IMR-90 (cell line): ENCODE results near the gene NCAPG2. TPM values are rescaled to one million over a fixed set of nuclear protein-coding genes. Genes with fewer than 3 reads are reported as not detected.

ENCODE experiments used
- ATAC-seq: fragments of 200-7000 bp; cut with Tn5 transposase; 2 replicates; pipeline ENCODE4 v1.9.1; 2020; ENCODE audit warnings: low read depth, mild to moderate bottlenecking, moderate library complexity
- BruUV-seq: library from RNA; stranded (reverse); fragments of 400-500 nt; replicated peaks from 2 replicates; lab custom pipeline; 2021; lab: Mats Ljungman, UMichigan
- CTCF ChIA-PET: fragments of 300-600 bp; formaldehyde crosslinking; extraction: SDS; loops from one replicate; lab custom pipeline; 2021; ENCODE audit warnings: antibody characterized with exemption; lab: Yijun Ruan, JAX
- POLR2A ChIA-PET: fragments of 300-600 bp; sonication (Branson Sonifier 250); formaldehyde crosslinking; loops from one replicate; lab custom pipeline; 2022; ENCODE audit warnings: antibody characterized with exemption; ENCODE audit not compliant: unreplicated experiment; lab: Charles Lee
- DNase-seq: peaks from one replicate; pipeline ENCODE4 v3.0.0; 2013
- H2AFZ ChIP-seq: replicated peaks from 2 replicates; pipeline ENCODE3; 2013; ENCODE audit warnings: low read length, mild to moderate bottlenecking; ENCODE audit not compliant: poor library complexity
- H2AK5ac ChIP-seq: 2 replicates; pipeline ENCODE4 v1.6.1; 2013; ENCODE audit warnings: low read depth, low read length, inconsistent platforms
- H2AK9ac ChIP-seq: replicated peaks from 2 replicates; pipeline ENCODE3; 2013; ENCODE audit warnings: mild to moderate bottlenecking, low read depth, low read length, moderate library complexity; ENCODE audit not compliant: poor library complexity
- H2BK120ac ChIP-seq: 2 replicates; pipeline ENCODE4 v1.6.1; 2013; ENCODE audit warnings: low read depth, low read length, inconsistent platforms
- H2BK15ac ChIP-seq: 3 replicates; pipeline ENCODE4 v1.6.1; 2013; ENCODE audit warnings: low read depth, low read length, inconsistent platforms
- H2BK20ac ChIP-seq: 2 replicates; pipeline ENCODE4 v1.6.1; 2013; ENCODE audit warnings: low read depth, mild to moderate bottlenecking, inconsistent platforms, low read length, moderate library complexity
- H2BK5ac ChIP-seq: 2 replicates; pipeline ENCODE4 v1.6.1; 2013; ENCODE audit warnings: mild to moderate bottlenecking, low read depth, low read length, inconsistent platforms; ENCODE audit not compliant: poor library complexity, severe bottlenecking
- H3K14ac ChIP-seq: replicated peaks from 2 replicates; pipeline ENCODE4 v1.6.1; 2013; ENCODE audit warnings: low read depth, low read length, inconsistent platforms
- H3K18ac ChIP-seq: 2 replicates; pipeline ENCODE4 v1.6.1; 2013; ENCODE audit warnings: low read depth, low read length, control low read depth
- H3K23ac ChIP-seq: 2 replicates; pipeline ENCODE4 v1.6.1; 2013; ENCODE audit warnings: low read depth, low read length, inconsistent platforms
- H3K27ac ChIP-seq: 2 replicates; pipeline ENCODE4 v1.5.1; 2013; ENCODE audit warnings: mild to moderate bottlenecking, control low read depth, low read length; ENCODE audit not compliant: insufficient read depth
- H3K27me3 ChIP-seq: 2 replicates; pipeline ENCODE4 v1.6.1; 2013; ENCODE audit warnings: low read length; ENCODE audit not compliant: control insufficient read depth, insufficient read depth
- H3K36me3 ChIP-seq: 2 replicates; pipeline ENCODE4 v1.6.1; 2013; ENCODE audit warnings: low read length, mixed read lengths; ENCODE audit not compliant: control insufficient read depth, insufficient read depth
- H3K4ac ChIP-seq: 2 replicates; pipeline ENCODE4 v1.6.1; 2013; ENCODE audit warnings: low read depth, low read length, inconsistent platforms
- H3K4me1 ChIP-seq: 2 replicates; pipeline ENCODE4 v1.6.1; 2013; ENCODE audit warnings: low read length, mixed read lengths; ENCODE audit not compliant: control insufficient read depth, insufficient read depth
- H3K4me2 ChIP-seq: 2 replicates; pipeline ENCODE4 v1.6.1; 2013; ENCODE audit warnings: low read depth, mild to moderate bottlenecking, control low read depth, low read length, moderate library complexity
- H3K4me3 ChIP-seq: 2 replicates; pipeline ENCODE4 v1.5.1; 2013; ENCODE audit warnings: low read depth, mild to moderate bottlenecking, control low read depth, low read length, moderate library complexity; ENCODE audit not compliant: insufficient read depth
- H3K56ac ChIP-seq: 2 replicates; pipeline ENCODE4 v1.6.1; 2013; ENCODE audit warnings: low read length, inconsistent platforms; ENCODE audit not compliant: insufficient read depth; ENCODE audit errors: extremely low read depth
- H3K79me1 ChIP-seq, 2 experiments: 2 replicates each; pipeline ENCODE4 v1.6.1; 2013; ENCODE audit warnings: low read length in 2 of 2, inconsistent platforms in 1 of 2, low read depth in 1 of 2
- H3K9ac ChIP-seq: 2 replicates; pipeline ENCODE4 v1.6.1; 2013; ENCODE audit warnings: low read depth, low read length, control low read depth
- H3K9me1 ChIP-seq: 2 replicates; pipeline ENCODE4 v1.6.1; 2013; ENCODE audit warnings: low read length, inconsistent platforms; ENCODE audit not compliant: insufficient read depth
- H3K9me3 ChIP-seq: 2 replicates; pipeline ENCODE4 v1.6.1; 2013; ENCODE audit warnings: low read length; ENCODE audit not compliant: control insufficient read depth, insufficient read depth
- H4K20me1 ChIP-seq: 2 replicates; pipeline ENCODE4 v1.6.1; 2013; ENCODE audit warnings: low read length, inconsistent platforms; ENCODE audit not compliant: insufficient read depth
- H4K5ac ChIP-seq: 2 replicates; pipeline ENCODE4 v1.6.1; 2013; ENCODE audit warnings: mild to moderate bottlenecking, low read depth, low read length, control low read depth
- H4K8ac ChIP-seq, 2 experiments: 2 replicates each; pipeline ENCODE4 v1.6.1; 2013; ENCODE audit warnings: low read depth in 2 of 2, low read length in 2 of 2, control low read depth in 1 of 2, inconsistent platforms in 1 of 2
- H4K91ac ChIP-seq: 2 replicates; pipeline ENCODE4 v1.6.1; 2013; ENCODE audit warnings: low read depth, low read length, inconsistent platforms; ENCODE audit not compliant: insufficient read depth
- FOS ChIP-seq: fragments of 150-350 bp; IDR thresholded peaks from 2 replicates; pipeline ENCODE4 v1.6.1; 2016; ENCODE audit warnings: low read depth, low read length
- MXI1 ChIP-seq: IDR thresholded peaks from 2 replicates; pipeline ENCODE4 v1.6.1; 2012; ENCODE audit warnings: low read depth, mild to moderate bottlenecking, low read length, moderate library complexity, borderline replicate concordance
- NFE2L2 ChIP-seq: fragments of 150-350 bp; IDR thresholded peaks from 2 replicates; pipeline ENCODE4 v1.6.1; 2016; ENCODE audit warnings: low read depth, mild to moderate bottlenecking, low read length
- POLR2A ChIP-seq: IDR thresholded peaks from 2 replicates; pipeline ENCODE4 v1.6.1; 2012; ENCODE audit warnings: mild to moderate bottlenecking, low read depth, low read length
- RCOR1 ChIP-seq: IDR thresholded peaks from 2 replicates; pipeline ENCODE4 v1.6.1; 2012; ENCODE audit warnings: mild to moderate bottlenecking, low read length, improper control_type of control experiment; ENCODE audit not compliant: insufficient replicate concordance
- WGBS, 2 experiments: methylation state at CpG; one replicate each; pipeline versions ENCODE4 v1.1.5 to v1.1.7; 2013; ENCODE audit warnings: missing lambda C conversion rate in 2 of 2; ENCODE audit not compliant: insufficient read length in 1 of 2; ENCODE audit errors: extremely low coverage in 2 of 2; 5-methylcytosine and 5-hydroxymethylcytosine counted together
- dilution Hi-C: fragments of 300-500 bp; cut with HindIII; formaldehyde crosslinking; loops from one replicate; pipeline ENCODE4 v1.14.3; 2018; ENCODE audit warnings: low sequenced_read_pairs; ENCODE audit not compliant: unreplicated experiment
- in situ Hi-C: fragments of 300-500 bp; cut with MboI; formaldehyde crosslinking; loops from 3 replicates; pipeline ENCODE4 v1.14.3; 2019; ENCODE audit warnings: low sequenced_read_pairs, inconsistent platforms, mixed read lengths
- intact Hi-C: fragments of 100-400 bp; cut with micrococcal nuclease; formaldehyde crosslinking; loops from 2 replicates; pipeline ENCODE4 v1.10.0; 2022
- polyA plus RNA-seq, 3 experiments: library from polyadenylated mRNA; depleted of rRNA; stranded (reverse); fragments of >200 nt; gene quantifications; 2 replicates each; pipeline ENCODE4 v1.2.3, GENCODE V29; 2012; ENCODE audit warnings: low replicate concordance in 1 of 3
- total RNA-seq: library from RNA; depleted of rRNA; stranded (reverse); fragments of >200 nt; gene quantifications from 2 replicates; pipeline ENCODE4 v1.2.3, GENCODE V29; 2012
- TF ChIP-seq, protein P1 (sequence below): fragments of 150-350 bp; IDR thresholded peaks from 2 replicates; pipeline ENCODE4 v1.6.1; 2017; ENCODE audit warnings: mild to moderate bottlenecking, antibody characterized with exemption, low read length, low read depth

Gene NCAPG2
- total and polyA plus RNA-seq, 2 of the 4 experiments (the other 2 are of a cell fraction) = 25.6 to 25.8 TPM

DNA sequence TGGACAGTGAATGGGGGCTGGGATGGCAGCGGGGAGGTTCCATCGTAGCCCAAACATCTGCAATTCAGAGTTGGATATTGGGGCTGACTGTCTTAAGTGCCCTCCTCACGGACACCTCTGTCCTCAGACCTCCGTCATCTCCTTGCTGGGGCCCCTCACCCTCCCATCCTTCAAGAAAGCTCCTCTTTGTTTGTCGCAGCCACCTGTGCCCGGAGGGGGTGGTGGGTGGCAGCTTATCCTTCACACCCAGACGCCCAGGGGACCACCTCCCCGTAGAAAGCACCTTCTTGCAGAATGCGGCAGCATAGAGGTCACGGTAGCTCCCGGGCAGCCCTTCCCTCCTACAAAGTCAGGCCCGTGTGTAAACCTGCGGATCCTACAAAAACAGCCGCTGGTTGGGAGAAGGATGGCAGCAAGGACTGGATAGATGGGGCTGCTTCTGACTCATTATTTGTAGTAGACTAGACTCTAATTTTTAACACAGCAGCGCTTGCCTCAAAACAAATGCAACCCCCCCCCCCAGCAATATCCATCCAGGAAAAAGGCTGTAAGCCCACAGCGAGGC, 115.6 kb downstream of the NCAPG2 start:
- dilution Hi-C loops = no loop called here
- in situ Hi-C loops = no loop called here
- no peak overlapping the region for H3K18ac ChIP-seq
- no peak for ATAC-seq
- no peaks in the 10 kb centered on the region for H3K36me3 ChIP-seq
- CTCF ChIA-PET = no interaction called here
- no peak overlapping the region for H3K4me2 ChIP-seq
- peaks cover 34% of the 10 kb centered on the region for H3K27me3 ChIP-seq
- H3K4me3 ChIP-seq = no peak overlapping the region
- no peak overlapping the region for H2BK20ac ChIP-seq
- TF ChIP-seq MXI1 = no peak
- TF ChIP-seq, protein P1, sequence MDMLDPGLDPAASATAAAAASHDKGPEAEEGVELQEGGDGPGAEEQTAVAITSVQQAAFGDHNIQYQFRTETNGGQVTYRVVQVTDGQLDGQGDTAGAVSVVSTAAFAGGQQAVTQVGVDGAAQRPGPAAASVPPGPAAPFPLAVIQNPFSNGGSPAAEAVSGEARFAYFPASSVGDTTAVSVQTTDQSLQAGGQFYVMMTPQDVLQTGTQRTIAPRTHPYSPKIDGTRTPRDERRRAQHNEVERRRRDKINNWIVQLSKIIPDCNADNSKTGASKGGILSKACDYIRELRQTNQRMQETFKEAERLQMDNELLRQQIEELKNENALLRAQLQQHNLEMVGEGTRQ = no peak
- TF ChIP-seq RCOR1 = no peak
- no peak for TF ChIP-seq FOS
- no peak for TF ChIP-seq NFE2L2
- TF ChIP-seq POLR2A = no peak
- no peaks in the 10 kb centered on the region for H4K20me1 ChIP-seq
- DNase-seq = no peak
- H4K5ac ChIP-seq = no peak overlapping the region
- POLR2A ChIA-PET = no interaction called here
- H3K4me1 ChIP-seq = no peaks in the 10 kb centered on the region; the same call in 1 of the 2 replicates
- no peak overlapping the region for H4K91ac ChIP-seq
- no TSS peak for BruUV-seq
- H4K8ac ChIP-seq = no peak overlapping the region
- 15% methylated on average over 4 of the region's 16 CpGs; no CpG with 5 or more reads in 1 of the 2 experiments for WGBS, 2 experiments
- H3K23ac ChIP-seq = no peak overlapping the region
- H3K9me3 ChIP-seq = no peaks in the 10 kb centered on the region
- no peak overlapping the region for H2AK5ac ChIP-seq
- intact Hi-C loops = no loop called here
- no peak overlapping the region for H3K56ac ChIP-seq
- H3K27ac ChIP-seq = no peak overlapping the region
- H3K9ac ChIP-seq = no peak overlapping the region
- no peak overlapping the region for H2AK9ac ChIP-seq
- no peak overlapping the region for H2BK5ac ChIP-seq
- no peak overlapping the region for H2BK120ac ChIP-seq
- H3K9me1 ChIP-seq = no peaks in the 10 kb centered on the region
- H3K4ac ChIP-seq = no peak overlapping the region
- no peak overlapping the region for H2AFZ ChIP-seq
- no peak overlapping the region for H2BK15ac ChIP-seq
- H3K14ac ChIP-seq = no peak overlapping the region
- H3K79me1 ChIP-seq = no peaks in the 10 kb centered on the region
